NCI-H187 (cell line): ENCODE data around the gene PSD2.
"Not testable (repeated sequence)": the region's sequence is repeated elsewhere in the genome, so short reads cannot be mapped to it uniquely, and the experiment has no call there.

Source experiments
- DNase-seq, 2 experiments: peaks; one replicate each; lab custom pipeline; 2025; lab: John Stamatoyannopoulos, UW

The PSD2 gene

DNA sequence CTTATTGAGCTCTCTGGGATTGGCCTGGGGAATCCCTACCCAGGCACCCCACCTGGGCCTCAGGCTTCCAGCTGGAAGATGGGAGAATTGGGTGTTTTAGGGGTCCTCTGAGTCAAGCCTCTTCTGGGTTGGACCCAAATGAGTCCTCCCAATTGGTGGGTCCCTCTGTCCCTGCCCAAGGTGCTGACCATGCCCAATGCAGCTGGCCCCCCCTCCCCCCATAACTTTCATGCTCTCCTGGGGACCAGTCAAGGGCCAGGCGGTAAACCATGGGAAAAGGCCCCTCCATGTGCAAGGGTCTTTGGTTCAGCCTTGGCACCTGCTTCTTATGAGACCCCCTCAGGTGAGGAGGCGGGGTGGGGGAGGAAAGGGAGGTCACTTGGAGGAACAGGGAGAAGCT is 3.4 kb upstream of the PSD2 start:
- no peak for DNase-seq

DNA sequence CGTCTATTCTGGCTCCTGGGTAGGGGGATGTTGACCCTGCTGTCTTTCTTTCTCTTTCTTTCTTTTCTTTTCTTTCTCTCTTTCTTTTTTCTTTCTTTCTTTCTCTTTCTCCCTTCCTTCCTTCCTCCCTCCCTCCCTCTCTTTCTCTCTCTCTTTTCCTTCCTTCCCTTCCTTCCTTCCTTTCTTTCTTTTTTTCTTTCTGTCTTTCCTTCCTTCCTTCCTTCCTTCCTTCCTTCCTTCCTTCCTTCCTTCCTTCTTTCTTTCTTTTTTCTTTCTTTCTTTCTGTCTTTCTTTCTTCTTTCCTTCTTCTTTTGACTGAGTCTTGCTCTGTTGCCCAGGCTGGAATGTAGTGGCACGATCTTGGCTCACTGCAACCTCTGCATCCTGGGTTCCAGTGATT is 3.0 kb upstream of the PSD2 start:
- not testable (repeated sequence) for DNase-seq

DNA sequence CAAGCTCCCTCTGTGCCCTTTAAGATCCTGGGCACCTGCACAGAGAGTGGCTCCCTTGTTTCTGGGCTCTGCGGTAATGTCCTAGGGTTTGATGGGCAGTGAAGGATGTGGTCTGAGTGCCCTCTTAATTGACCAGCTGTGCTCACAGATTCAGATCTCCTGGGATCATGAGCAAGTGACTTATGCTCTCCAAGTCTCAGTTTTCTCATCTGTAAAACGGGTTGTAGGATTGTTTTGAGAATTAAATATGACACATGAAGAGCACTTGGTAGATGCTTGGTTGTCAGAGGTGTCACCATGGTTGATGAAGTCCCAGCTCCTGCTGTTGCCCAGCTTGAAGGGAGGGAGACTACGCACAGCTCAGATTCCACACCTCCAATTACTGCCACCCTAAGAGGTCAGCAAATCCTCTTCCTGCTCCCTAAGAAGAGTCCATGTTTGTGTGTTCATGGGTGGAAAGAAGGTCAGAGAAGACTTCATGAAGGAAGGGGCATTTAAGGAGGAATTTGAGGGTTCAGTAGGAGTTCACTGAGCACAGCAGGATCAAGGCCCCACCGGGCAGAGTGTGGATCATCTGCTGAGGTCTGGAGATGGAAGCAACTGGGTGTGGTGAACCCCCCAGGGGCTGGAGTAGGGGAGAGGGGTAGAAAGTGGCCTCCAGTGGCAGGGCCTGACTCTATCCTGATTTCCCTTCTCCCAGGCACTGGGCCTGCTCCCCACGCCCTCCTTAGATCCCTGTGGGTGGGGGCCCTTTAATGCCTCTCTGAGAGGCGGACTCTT is 1.4 kb upstream of the PSD2 start:
- no peak for DNase-seq

DNA sequence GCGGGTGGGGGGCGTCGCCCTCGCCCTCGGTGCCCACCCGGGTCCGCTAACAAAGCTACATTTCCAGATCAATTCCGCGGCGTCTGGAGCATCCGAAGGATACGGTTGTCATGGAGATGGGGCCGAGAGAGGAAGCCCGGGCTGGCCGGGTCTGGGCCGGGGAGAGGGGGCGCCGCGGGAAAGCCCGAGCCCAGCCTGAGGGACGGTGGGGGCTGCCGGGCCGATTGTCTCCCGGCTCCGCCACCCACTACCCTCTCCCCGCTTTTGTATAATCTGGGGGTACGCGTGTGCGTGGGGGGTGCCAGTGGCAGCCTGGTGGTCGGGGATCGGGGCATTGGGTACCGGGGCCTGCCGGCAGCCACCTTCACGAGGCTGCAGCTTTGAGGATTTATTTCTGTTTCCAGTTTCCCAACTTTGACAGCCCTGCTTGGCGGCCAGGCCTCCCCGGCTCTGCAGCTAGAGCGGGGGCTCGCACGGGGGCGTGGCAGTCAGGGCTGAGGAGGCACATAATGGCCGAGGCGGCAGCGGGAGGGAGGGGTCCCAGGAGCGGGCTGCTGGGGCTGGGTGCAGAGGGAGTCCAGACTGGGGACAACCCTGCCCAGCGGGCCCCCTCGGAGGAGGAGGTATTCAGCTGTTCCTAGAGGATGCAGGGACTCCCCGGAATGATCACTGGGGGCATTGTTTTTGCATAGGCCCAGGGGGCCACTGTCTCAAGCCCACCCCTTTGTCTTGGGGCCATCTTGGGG is 626 bp downstream of the PSD2 start:
- no peak for DNase-seq

DNA sequence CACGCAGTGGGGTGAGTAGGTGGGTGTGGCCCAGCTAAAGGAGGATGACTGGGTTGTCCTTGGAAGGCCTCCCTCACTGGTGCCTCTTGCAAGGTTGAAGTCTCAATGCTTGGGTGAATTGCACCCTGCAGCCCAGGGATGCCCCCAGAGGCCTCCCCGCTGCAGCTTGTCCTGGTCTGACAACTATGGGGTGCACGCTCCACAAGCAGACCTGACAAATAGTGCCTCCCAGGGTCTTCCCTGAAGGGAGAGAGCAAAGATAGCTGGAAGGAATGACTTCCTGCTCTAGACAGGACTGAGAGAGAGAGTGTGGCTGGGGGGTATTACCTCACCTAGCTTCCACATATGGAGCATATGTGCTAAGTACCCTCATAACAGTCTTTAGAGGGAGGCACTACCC is 1.7 kb downstream of the PSD2 start:
- DNase-seq: no peak

DNA sequence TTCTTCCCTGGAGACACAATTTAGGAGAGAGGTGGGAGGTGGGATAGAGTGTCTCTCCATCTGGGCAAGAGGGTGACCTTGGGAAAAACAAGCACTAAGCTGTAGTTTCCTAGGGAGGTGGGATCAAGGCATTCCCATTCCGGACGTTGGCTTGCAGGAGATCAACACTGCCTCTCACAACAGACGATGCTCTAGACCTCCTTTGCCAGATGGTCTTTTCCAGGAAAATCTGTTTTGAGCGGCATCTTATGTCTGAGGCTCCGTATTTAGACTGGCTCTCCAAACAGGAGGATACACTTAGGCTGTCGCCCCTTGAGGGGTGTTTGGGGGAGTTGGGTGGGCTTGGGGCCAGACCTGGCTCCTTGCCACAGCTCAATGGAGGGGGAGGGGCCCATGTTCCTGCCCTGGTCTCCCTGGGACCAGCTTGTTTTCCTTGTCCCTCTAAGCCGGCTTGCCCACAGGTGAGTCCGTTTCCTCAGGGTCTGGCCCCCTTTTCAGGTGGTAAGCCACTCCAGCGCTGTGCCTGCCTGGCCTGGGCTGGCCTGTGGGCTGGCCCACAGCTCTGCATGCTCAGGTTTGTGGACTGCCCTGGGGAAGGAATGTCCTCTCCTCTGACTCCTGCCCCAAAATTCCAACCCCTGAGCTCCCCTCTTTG is 2.4 kb downstream of the PSD2 start:
- no peak for DNase-seq

- no peak for DNase-seq
Measured at GRCh38 chr5:139798883-139799282, 3.3 kb downstream of the PSD2 start.

DNA sequence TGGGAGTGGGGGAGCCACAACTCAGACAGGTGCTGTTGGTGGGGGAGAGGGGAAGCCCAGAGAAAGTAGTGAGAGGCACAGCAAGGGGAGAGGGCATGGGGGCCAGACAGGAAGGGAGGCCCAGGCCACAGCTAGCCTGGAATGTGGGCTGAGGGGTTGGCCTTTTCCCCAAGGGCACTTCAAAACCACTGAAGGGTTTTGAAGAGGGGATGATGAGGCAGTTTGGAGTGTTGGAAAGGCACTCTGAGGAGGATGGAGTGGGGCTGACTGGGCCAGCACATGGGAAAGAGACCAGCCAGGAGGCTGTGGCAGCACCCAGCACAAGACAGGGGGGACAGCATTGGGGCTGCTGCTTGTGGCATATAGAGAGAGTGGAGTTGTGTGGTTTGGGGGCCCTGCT is 3.8 kb downstream of the PSD2 start:
- peak; percentile 4 to 7 for DNase-seq

- no peak for DNase-seq
Measured at GRCh38 chr5:139803978-139804377, 8.4 kb downstream of the PSD2 start.

GRCh38 chr5:139804800-139805397 is 9.3 kb downstream of the PSD2 start:
- no peak for DNase-seq

GRCh38 chr5:139805545-139805944 is 9.9 kb downstream of the PSD2 start:
- DNase-seq: no peak

GRCh38 chr5:139806111-139806510 is 10.5 kb downstream of the PSD2 start:
- no peak for DNase-seq

GRCh38 chr5:139806726-139807646 is 11.4 kb downstream of the PSD2 start:
- DNase-seq: no peak

GRCh38 chr5:139807647-139808030 is 12.0 kb downstream of the PSD2 start:
- no peak for DNase-seq

DNA sequence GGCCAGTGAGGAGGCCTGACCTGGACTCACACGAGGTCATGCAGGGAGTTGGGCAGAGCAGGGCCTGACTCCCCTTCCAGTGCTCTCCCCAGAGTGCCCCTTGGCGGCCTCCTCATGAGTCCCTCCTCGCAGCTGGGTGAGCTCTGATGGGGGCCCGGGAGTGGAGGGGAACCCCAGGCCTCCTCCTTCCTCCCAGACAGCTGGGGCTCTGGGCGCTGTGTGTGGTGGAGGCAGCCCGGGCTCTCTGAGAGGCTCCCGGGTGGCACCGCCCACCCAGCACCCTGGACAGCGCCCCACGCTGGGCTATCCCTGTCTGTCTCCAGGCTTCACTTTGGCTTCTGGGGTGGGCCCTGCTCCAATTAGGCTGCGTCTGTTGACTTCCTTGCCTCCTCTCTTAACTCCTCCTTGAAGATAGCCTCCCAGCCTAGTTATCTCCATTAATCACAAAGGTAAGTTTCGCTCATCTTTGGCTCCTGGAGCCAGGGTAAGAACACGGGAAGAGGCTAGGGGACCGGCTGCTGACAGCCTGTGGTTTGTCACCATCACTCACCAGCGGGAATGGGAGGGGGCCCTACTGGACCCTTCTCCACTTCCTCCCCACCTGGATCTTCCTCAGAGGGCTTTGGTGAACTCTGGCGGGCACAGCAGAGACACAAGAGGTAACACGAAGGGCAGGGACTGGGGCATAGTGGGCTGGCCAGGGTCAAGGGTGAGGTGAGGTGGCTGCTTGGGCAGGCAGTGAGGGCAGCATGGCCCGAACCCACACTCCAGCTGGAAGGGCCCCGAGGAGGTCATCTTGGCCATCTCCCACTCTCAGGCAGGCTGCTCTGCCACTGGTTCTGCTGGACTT is 13.1 kb downstream of the PSD2 start:
- DNase-seq: no peak

- no peak for DNase-seq
Measured at GRCh38 chr5:139809331-139809810, 13.8 kb downstream of the PSD2 start.

- no peak for DNase-seq
Measured at GRCh38 chr5:139810341-139811273, 15.0 kb downstream of the PSD2 start.

- no peak for DNase-seq
Measured at GRCh38 chr5:139811274-139811607, 15.6 kb downstream of the PSD2 start.

DNA sequence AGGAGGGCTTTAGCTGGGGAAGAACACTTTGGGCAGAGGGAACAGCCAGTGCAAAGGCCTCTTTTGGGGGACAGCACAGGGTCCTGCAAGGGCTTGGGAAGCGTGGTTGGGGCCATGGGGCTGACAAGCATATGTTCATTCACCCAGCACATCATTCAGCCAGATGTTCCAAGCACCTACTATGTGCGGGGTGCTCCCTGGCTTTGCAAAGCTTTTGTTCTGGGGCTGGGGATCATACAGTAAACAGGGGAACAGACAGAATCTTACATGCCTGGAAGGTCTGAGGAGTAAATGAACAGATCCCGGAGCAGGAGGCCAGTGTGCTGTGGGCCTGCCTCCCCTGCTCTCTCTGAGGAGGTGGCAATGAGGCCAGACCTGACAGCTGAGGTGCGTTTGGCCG is 16.7 kb downstream of the PSD2 start:
- no peak for DNase-seq
